Measurements from ENCODE around the gene TRHDE.

TRHDE gene

DNA sequence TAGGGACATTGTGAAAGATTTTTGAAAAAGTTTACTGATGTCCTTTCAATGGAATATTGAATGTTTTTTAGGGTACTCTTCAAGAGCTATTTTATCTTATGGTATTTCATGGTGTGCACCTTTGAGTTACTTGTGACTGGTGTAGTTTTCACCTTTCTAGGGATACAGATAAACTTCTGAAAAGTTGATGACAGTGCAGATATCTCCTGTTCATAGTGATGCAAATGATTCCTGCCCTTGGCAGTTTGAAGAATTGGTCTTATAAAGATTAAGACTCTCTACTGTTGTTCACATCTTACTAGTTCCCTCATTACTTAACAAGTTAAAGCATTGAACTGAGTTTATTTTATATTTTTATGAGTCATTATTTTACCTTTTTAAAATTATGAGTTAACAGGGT is 408.9 kb downstream of the TRHDE start:
- no peak overlapping the region for H3K4me2 ChIP-seq (ENCODE audit: low read length)
- no peak overlapping the region for H2AFZ ChIP-seq (ENCODE audit: low read depth, low read length)
- H3K79me2 ChIP-seq (ENCODE audit: low read length): no peaks in the 10 kb centered on the region
- H3K4me1 ChIP-seq (ENCODE audit: low read length): no peaks in the 10 kb centered on the region
- H3K4me3 ChIP-seq (ENCODE audit: low read length): no peak overlapping the region
- H3K27ac ChIP-seq (ENCODE audit: low read length): no peak overlapping the region
- no peaks in the 10 kb centered on the region for H3K27me3 ChIP-seq (ENCODE audit: low read depth, low read length)
- no peak overlapping the region for H3K9ac ChIP-seq (ENCODE audit: low read length)
- H4K20me1 ChIP-seq (ENCODE audit: insufficient read depth, low read length): no peaks in the 10 kb centered on the region
- TF ChIP-seq, protein P1, sequence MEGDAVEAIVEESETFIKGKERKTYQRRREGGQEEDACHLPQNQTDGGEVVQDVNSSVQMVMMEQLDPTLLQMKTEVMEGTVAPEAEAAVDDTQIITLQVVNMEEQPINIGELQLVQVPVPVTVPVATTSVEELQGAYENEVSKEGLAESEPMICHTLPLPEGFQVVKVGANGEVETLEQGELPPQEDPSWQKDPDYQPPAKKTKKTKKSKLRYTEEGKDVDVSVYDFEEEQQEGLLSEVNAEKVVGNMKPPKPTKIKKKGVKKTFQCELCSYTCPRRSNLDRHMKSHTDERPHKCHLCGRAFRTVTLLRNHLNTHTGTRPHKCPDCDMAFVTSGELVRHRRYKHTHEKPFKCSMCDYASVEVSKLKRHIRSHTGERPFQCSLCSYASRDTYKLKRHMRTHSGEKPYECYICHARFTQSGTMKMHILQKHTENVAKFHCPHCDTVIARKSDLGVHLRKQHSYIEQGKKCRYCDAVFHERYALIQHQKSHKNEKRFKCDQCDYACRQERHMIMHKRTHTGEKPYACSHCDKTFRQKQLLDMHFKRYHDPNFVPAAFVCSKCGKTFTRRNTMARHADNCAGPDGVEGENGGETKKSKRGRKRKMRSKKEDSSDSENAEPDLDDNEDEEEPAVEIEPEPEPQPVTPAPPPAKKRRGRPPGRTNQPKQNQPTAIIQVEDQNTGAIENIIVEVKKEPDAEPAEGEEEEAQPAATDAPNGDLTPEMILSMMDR (IDR thresholded peaks at IDR 0.05; ENCODE audit: low read depth, low read length): no peak
- TF ChIP-seq EZH2phosphoT487 (IDR thresholded peaks at IDR 0.05; ENCODE audit: low read depth): no peak
- H3K9me3 ChIP-seq (ENCODE audit: insufficient read depth, low read length): no peaks in the 10 kb centered on the region
- H3K36me3 ChIP-seq (replicated peaks; ENCODE audit: low read depth, low read length): no peaks in the 10 kb centered on the region

GRCh38 chr12:72684491-72684890 is 412.3 kb downstream of the TRHDE start:
- Histone ChIP-seq H2AFZ (ENCODE audit: low read depth, low read length) (no peak overlapping the region), H3K79me2 (ENCODE audit: low read length) (no peaks in the 10 kb centered on the region)

DNA sequence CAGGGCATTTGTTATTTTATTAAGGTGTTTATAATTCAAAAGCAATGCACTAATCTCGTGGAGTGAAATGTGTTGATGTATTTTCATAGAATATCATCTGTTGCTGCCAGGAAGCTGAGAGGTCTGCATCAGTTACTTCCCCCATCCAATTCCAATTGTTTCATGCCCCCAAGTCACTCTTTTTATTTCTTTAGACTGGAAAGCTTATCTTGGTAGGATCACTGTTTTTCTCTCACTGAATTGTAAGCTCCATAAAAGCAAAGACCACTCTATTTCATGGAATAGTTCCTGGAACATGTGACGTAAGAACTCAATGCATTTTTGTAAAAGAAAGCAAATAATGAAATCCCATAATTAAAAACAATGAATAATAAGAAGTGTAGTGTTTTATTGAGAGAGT is 420.2 kb downstream of the TRHDE start:
- no peaks in the 10 kb centered on the region for H4K20me1 ChIP-seq (ENCODE audit: insufficient read depth, low read length)
- no peak overlapping the region for H3K9ac ChIP-seq (ENCODE audit: low read length)
- no peak for TF ChIP-seq EZH2phosphoT487 (IDR thresholded peaks at IDR 0.05; ENCODE audit: low read depth)
- TF ChIP-seq, protein P1 (IDR thresholded peaks at IDR 0.05; ENCODE audit: low read depth, low read length): no peak

More at GRCh38 chr12:72684491-72684890, 412.3 kb downstream of the TRHDE start:
- TF ChIP-seq, protein P1 (IDR thresholded peaks at IDR 0.05; ENCODE audit: low read depth, low read length): no peak
- TF ChIP-seq EZH2phosphoT487 (IDR thresholded peaks at IDR 0.05; ENCODE audit: low read depth): no peak
- Histone ChIP-seq H3K4me3 (ENCODE audit: low read length) (no peak overlapping the region), H3K4me2 (ENCODE audit: low read length) (no peak overlapping the region), H3K9ac (ENCODE audit: low read length) (no peak overlapping the region), H3K27me3 (ENCODE audit: low read depth, low read length) (no peaks in the 10 kb centered on the region), H3K27ac (ENCODE audit: low read length) (no peak overlapping the region), H4K20me1 (ENCODE audit: insufficient read depth, low read length) (no peaks in the 10 kb centered on the region), H3K36me3 (replicated peaks; ENCODE audit: low read depth, low read length) (no peaks in the 10 kb centered on the region), H3K4me1 (ENCODE audit: low read length) (no peaks in the 10 kb centered on the region), H3K9me3 (ENCODE audit: insufficient read depth, low read length) (no peaks in the 10 kb centered on the region)

DNA sequence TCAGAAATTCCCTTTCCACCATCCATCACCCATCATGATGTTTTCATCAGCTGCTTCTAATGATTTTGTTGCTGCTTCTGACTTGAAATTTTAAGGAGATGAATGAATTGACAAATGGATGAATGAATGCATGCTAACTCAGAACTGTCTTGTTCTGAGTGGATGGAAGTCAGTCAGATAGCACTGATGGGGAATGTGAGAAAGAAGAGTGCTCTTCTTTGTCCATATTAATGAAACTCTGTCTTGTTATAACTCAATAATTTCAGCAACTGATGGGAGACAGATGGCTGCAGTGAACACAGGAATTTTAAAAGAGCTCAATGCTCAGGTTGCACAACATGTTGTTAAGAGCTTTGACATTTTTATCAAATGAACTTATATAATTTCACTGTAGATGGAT is 422.0 kb downstream of the TRHDE start:
- TF ChIP-seq, protein P1 (IDR thresholded peaks at IDR 0.05; ENCODE audit: low read depth, low read length): no peak
- TF ChIP-seq EZH2phosphoT487 (IDR thresholded peaks at IDR 0.05; ENCODE audit: low read depth): no peak
- Histone ChIP-seq H2AFZ (ENCODE audit: low read depth, low read length) (no peak overlapping the region), H3K27me3 (ENCODE audit: low read depth, low read length) (no peaks in the 10 kb centered on the region), H3K4me2 (ENCODE audit: low read length) (no peak overlapping the region), H3K9ac (ENCODE audit: low read length) (no peak overlapping the region), H3K79me2 (ENCODE audit: low read length) (no peaks in the 10 kb centered on the region), H4K20me1 (ENCODE audit: insufficient read depth, low read length) (no peaks in the 10 kb centered on the region), H3K4me1 (ENCODE audit: low read length) (no peaks in the 10 kb centered on the region), H3K36me3 (replicated peaks; ENCODE audit: low read depth, low read length) (no peaks in the 10 kb centered on the region), H3K27ac (ENCODE audit: low read length) (no peak overlapping the region), H3K9me3 (ENCODE audit: insufficient read depth, low read length) (no peaks in the 10 kb centered on the region), H3K4me3 (ENCODE audit: low read length) (no peak overlapping the region)

More for the DNA sequence above, 420.2 kb downstream of the TRHDE start:
- Histone ChIP-seq H3K79me2 (ENCODE audit: low read length) (no peaks in the 10 kb centered on the region), H2AFZ (ENCODE audit: low read depth, low read length) (no peak overlapping the region), H3K36me3 (replicated peaks; ENCODE audit: low read depth, low read length) (no peaks in the 10 kb centered on the region), H3K4me2 (ENCODE audit: low read length) (no peak overlapping the region), H3K27me3 (ENCODE audit: low read depth, low read length) (no peaks in the 10 kb centered on the region), H3K4me1 (ENCODE audit: low read length) (no peaks in the 10 kb centered on the region), H3K4me3 (ENCODE audit: low read length) (no peak overlapping the region), H3K27ac (ENCODE audit: low read length) (no peak overlapping the region), H3K9me3 (ENCODE audit: insufficient read depth, low read length) (no peaks in the 10 kb centered on the region)
